Activated CD4-positive, alpha-beta T cell treated with anti-CD3 and anti-CD28 coated beads, Interleukin-2, amount 50 U/mL, for 48 hours (primary cell): ENCODE results near the gene POC5.
"Not testable (repeated sequence)": the region's sequence is repeated elsewhere in the genome, so short reads cannot be mapped to it uniquely, and the experiment has no call there.

ENCODE experiments used
- DNase-seq, 2 experiments: peaks; one replicate each; pipeline ENCODE4 v3.0.0-alpha.2; 2020

POC5 gene

GRCh38 chr5:75717082-75717922 lies at the start of gene POC5:
Gene POC5, minus strand, starts transcription at chr5:75717437. Its CDS starts 4,500 bp downstream, at chr5:75712937.
- DNase-seq, result peak; percentile 99

GRCh38 chr5:75758116-75758515 lies 40.9 kb upstream of the POC5 start:
- no peak for DNase-seq

GRCh38 chr5:75756981-75757380 lies 39.7 kb upstream of the POC5 start:
- no peak for DNase-seq

- DNase-seq, result no peak
Observed at GRCh38 chr5:75756211-75756610, 39.0 kb upstream of the POC5 start.

- no peak for DNase-seq
Observed at GRCh38 chr5:75753182-75753581, 35.9 kb upstream of the POC5 start.

GRCh38 chr5:75744355-75744754 lies 27.1 kb upstream of the POC5 start:
- DNase-seq, result no peak

GRCh38 chr5:75736273-75736672 lies 19.0 kb upstream of the POC5 start:
- DNase-seq, result no peak

- no peak for DNase-seq
Observed at GRCh38 chr5:75734913-75735789, 17.9 kb upstream of the POC5 start.

- DNase-seq, result no peak
Observed at GRCh38 chr5:75733767-75734166, 16.5 kb upstream of the POC5 start.

- not testable (repeated sequence) for DNase-seq
Observed at GRCh38 chr5:75731515-75731914, 14.3 kb upstream of the POC5 start.

GRCh38 chr5:75729321-75729720 lies 12.1 kb upstream of the POC5 start:
- DNase-seq, result no peak

GRCh38 chr5:75727931-75728330 lies 10.7 kb upstream of the POC5 start:
- no peak for DNase-seq

- not testable (repeated sequence) for DNase-seq
Observed at GRCh38 chr5:75726224-75726623, 9.0 kb upstream of the POC5 start.

- no peak for DNase-seq
Observed at GRCh38 chr5:75723378-75723777, 6.1 kb upstream of the POC5 start.

GRCh38 chr5:75721573-75721972 lies 4.3 kb upstream of the POC5 start:
- no peak for DNase-seq

GRCh38 chr5:75720882-75721281 lies 3.6 kb upstream of the POC5 start:
- no peak for DNase-seq

- DNase-seq, result no peak
Observed at GRCh38 chr5:75716715-75717081, 539 bp downstream of the POC5 start.

- DNase-seq, result no peak
Observed at GRCh38 chr5:75712091-75712490, 5.1 kb downstream of the POC5 start.

GRCh38 chr5:75711151-75711550 lies 6.1 kb downstream of the POC5 start:
- DNase-seq, result no peak

GRCh38 chr5:75710637-75711036 lies 6.6 kb downstream of the POC5 start:
- DNase-seq, result no peak

- DNase-seq, result no peak
Observed at GRCh38 chr5:75707911-75708509, 9.2 kb downstream of the POC5 start.

GRCh38 chr5:75706775-75707174 lies 10.5 kb downstream of the POC5 start:
- no peak for DNase-seq

- DNase-seq, result no peak
Observed at GRCh38 chr5:75706016-75706415, 11.2 kb downstream of the POC5 start.

GRCh38 chr5:75701856-75702255 lies 15.4 kb downstream of the POC5 start:
- no peak for DNase-seq
